Neural progenitor cell (in vitro differentiated cells): Measurements from ENCODE around the gene PROK1. TPM values are rescaled to one million over a fixed set of nuclear protein-coding genes. Genes with fewer than 3 reads are reported as not detected.

Experiments
- DNase-seq: peaks from one replicate; pipeline ENCODE4 v3.0.0-alpha.2; 2016; ENCODE audit warnings: low spot score
- H2AFZ ChIP-seq: fragments of 200-600 bp; sonication (generic); replicated peaks from 2 replicates; pipeline ENCODE4 v1.6.1; 2016; ENCODE audit warnings: antibody characterized with exemption
- H3F3A ChIP-seq: fragments of 200-600 bp; sonication (generic); 2 replicates; pipeline ENCODE4 v1.6.1; 2016; ENCODE audit warnings: antibody characterized with exemption, low read depth
- H3K27ac ChIP-seq: fragments of 200-600 bp; sonication (generic); 2 replicates; pipeline ENCODE4 v1.5.1; 2016; ENCODE audit warnings: mild to moderate bottlenecking
- H3K27me3 ChIP-seq: fragments of 200-600 bp; sonication (generic); 2 replicates; pipeline ENCODE4 v1.6.1; 2016; ENCODE audit warnings: mild to moderate bottlenecking, moderate library complexity
- H3K36me3 ChIP-seq: fragments of 200-600 bp; sonication (generic); 2 replicates; pipeline ENCODE4 v1.5.1; 2016
- H3K4me1 ChIP-seq: fragments of 200-600 bp; sonication (generic); 2 replicates; pipeline ENCODE4 v1.6.1; 2016; ENCODE audit warnings: mixed run types
- H3K4me2 ChIP-seq: fragments of 200-600 bp; sonication (generic); 2 replicates; pipeline ENCODE4 v1.6.1; 2016
- H3K4me3 ChIP-seq: fragments of 200-600 bp; sonication (generic); 2 replicates; pipeline ENCODE4 v1.5.1; 2016
- H3K79me2 ChIP-seq: fragments of 200-600 bp; sonication (generic); 2 replicates; pipeline ENCODE4 v1.6.1; 2016; ENCODE audit warnings: low read depth
- H3K9ac ChIP-seq: fragments of 200-600 bp; sonication (generic); 2 replicates; pipeline ENCODE4 v1.6.1; 2016
- H3K9me3 ChIP-seq: fragments of 200-600 bp; sonication (generic); 2 replicates; pipeline ENCODE4 v1.5.1; 2016; ENCODE audit warnings: low read depth
- H4K20me1 ChIP-seq: fragments of 200-600 bp; sonication (generic); 2 replicates; pipeline ENCODE4 v1.6.1; 2016; ENCODE audit warnings: low read depth
- H3K27ac Mint-ChIP-seq: 3 replicates; pipeline ENCODE4 v1.8.0; 2021; ENCODE audit warnings: mixed read lengths
- H3K27me3 Mint-ChIP-seq: 2 replicates; pipeline ENCODE4 v1.8.0; 2022; ENCODE audit warnings: low read depth, mild to moderate bottlenecking, inconsistent platforms, moderate library complexity, mixed read lengths; ENCODE audit not compliant: insufficient read depth
- H3K36me3 Mint-ChIP-seq: 3 replicates; pipeline ENCODE4 v1.8.0; 2021; ENCODE audit warnings: mixed read lengths
- H3K4me1 Mint-ChIP-seq: 3 replicates; pipeline ENCODE4 v1.8.0; 2021; ENCODE audit warnings: mixed read lengths
- H3K4me3 Mint-ChIP-seq: 3 replicates; pipeline ENCODE4 v1.8.0; 2021; ENCODE audit warnings: mild to moderate bottlenecking, moderate library complexity, mixed read lengths
- H3K9me3 Mint-ChIP-seq: 3 replicates; pipeline ENCODE4 v1.8.0; 2020; ENCODE audit warnings: mixed read lengths
- CTCF ChIP-seq: fragments of 200-600 bp; sonication (generic); IDR thresholded peaks from 2 replicates; pipeline ENCODE4 v1.5.1; 2017; ENCODE audit warnings: antibody characterized with exemption, mild to moderate bottlenecking
- EZH2 ChIP-seq: fragments of 200-600 bp; sonication (generic); IDR thresholded peaks from 2 replicates; pipeline ENCODE4 v1.6.1; 2017; ENCODE audit warnings: antibody characterized with exemption, mild to moderate bottlenecking, moderate library complexity
- EZH2phosphoT487 ChIP-seq: fragments of 200-600 bp; sonication (generic); IDR thresholded peaks from 2 replicates; pipeline ENCODE4 v1.6.1; 2017; ENCODE audit warnings: antibody characterized with exemption
- total RNA-seq: library from RNA; depleted of rRNA; stranded (reverse); fragments of >200 nt; gene quantifications from 2 replicates; pipeline ENCODE4 v1.2.3, GENCODE V29; 2015; ENCODE audit warnings: low replicate concordance

PROK1 gene
- total RNA-seq, 1 donor from 2014 or later, result not detected

- H2AFZ ChIP-seq, result no peak overlapping the region
- no peak overlapping the region for H3K27ac Mint-ChIP-seq
- DNase-seq, result no peak
- H3K36me3 ChIP-seq, result no peaks in the 10 kb centered on the region
- H3K4me3 ChIP-seq, result no peak overlapping the region
- H3K4me1 Mint-ChIP-seq, result peaks cover 18% of the 10 kb centered on the region
- no peak overlapping the region for H3K4me2 ChIP-seq
- no peak overlapping the region for H3K27ac ChIP-seq
- no peak for TF ChIP-seq CTCF
- no peak for TF ChIP-seq EZH2phosphoT487
- no peak for TF ChIP-seq EZH2
- no peak overlapping the region for H3K4me3 Mint-ChIP-seq
- H4K20me1 ChIP-seq, result no peaks in the 10 kb centered on the region
- H3K79me2 ChIP-seq, result no peaks in the 10 kb centered on the region
- no peaks in the 10 kb centered on the region for H3K9me3 Mint-ChIP-seq
- no peaks in the 10 kb centered on the region for H3K27me3 ChIP-seq
- no peaks in the 10 kb centered on the region for H3K9me3 ChIP-seq
- H3K27me3 Mint-ChIP-seq, result peaks cover 4% of the 10 kb centered on the region
- H3K4me1 ChIP-seq, result peaks cover 6% of the 10 kb centered on the region
- no peak overlapping the region for H3K9ac ChIP-seq
- H3K36me3 Mint-ChIP-seq, result no peaks in the 10 kb centered on the region
- no peaks in the 10 kb centered on the region for H3F3A ChIP-seq
Observed at GRCh38 chr1:110489973-110490542, 39.1 kb downstream of the PROK1 start.

- TF ChIP-seq EZH2phosphoT487, result no peak
- TF ChIP-seq CTCF, result no peak
- TF ChIP-seq EZH2, result no peak
- no peak overlapping the region for H3K4me3 Mint-ChIP-seq
- DNase-seq, result no peak
- H3K4me1 Mint-ChIP-seq, result peaks cover 26% of the 10 kb centered on the region
- Histone ChIP-seq H3K4me2 (no peak overlapping the region), H3K9me3 (no peaks in the 10 kb centered on the region), H2AFZ (no peak overlapping the region), H3K27ac (no peak overlapping the region), H4K20me1 (no peaks in the 10 kb centered on the region), H3K79me2 (no peaks in the 10 kb centered on the region), H3K27me3 (no peaks in the 10 kb centered on the region), H3K36me3 (no peaks in the 10 kb centered on the region), H3K9ac (no peak overlapping the region), H3K4me1 (peaks cover 6% of the 10 kb centered on the region), H3K4me3 (no peak overlapping the region), H3F3A (no peaks in the 10 kb centered on the region)
- H3K27me3 Mint-ChIP-seq, result peaks cover 4% of the 10 kb centered on the region
- peak overlapping the region; percentile 20 for H3K27ac Mint-ChIP-seq
- no peaks in the 10 kb centered on the region for H3K36me3 Mint-ChIP-seq
- no peaks in the 10 kb centered on the region for H3K9me3 Mint-ChIP-seq
Observed at GRCh38 chr1:110490791-110491451, 40.0 kb downstream of the PROK1 start.

GRCh38 chr1:110492573-110492972, 41.6 kb downstream of the PROK1 start:
- Mint-ChIP-seq H3K27me3 (peaks cover 6% of the 10 kb centered on the region), H3K36me3 (no peaks in the 10 kb centered on the region), H3K27ac (peak overlapping the region; percentile 46), H3K4me3 (no peak overlapping the region), H3K9me3 (no peaks in the 10 kb centered on the region), H3K4me1 (peaks cover 26% of the 10 kb centered on the region)
- H2AFZ ChIP-seq, result no peak overlapping the region
- no peak overlapping the region for H3K4me3 ChIP-seq
- no peaks in the 10 kb centered on the region for H3K9me3 ChIP-seq
- H3F3A ChIP-seq, result no peaks in the 10 kb centered on the region
- TF ChIP-seq EZH2phosphoT487, result no peak
- no peak for TF ChIP-seq CTCF
- no peak for TF ChIP-seq EZH2
- H3K27me3 ChIP-seq, result no peaks in the 10 kb centered on the region
- no peaks in the 10 kb centered on the region for H3K36me3 ChIP-seq
- H3K4me2 ChIP-seq, result no peak overlapping the region
- peaks cover 6% of the 10 kb centered on the region for H3K4me1 ChIP-seq
- H3K27ac ChIP-seq, result no peak overlapping the region
- H3K9ac ChIP-seq, result no peak overlapping the region
- DNase-seq, result no peak
- H4K20me1 ChIP-seq, result no peaks in the 10 kb centered on the region
- no peaks in the 10 kb centered on the region for H3K79me2 ChIP-seq
